D721Med (cell line): ENCODE data around the gene STXBP4.

Source experiments
- DNase-seq: peaks from one replicate; pipeline ENCODE4 v3.0.0; 2011; ENCODE audit warnings: low spot score; ENCODE audit not compliant: insufficient read length
- FAIRE-seq: peaks from 2 replicates; lab custom pipeline; 2011; peaks lifted over from hg19 to GRCh38; lab: Jason Lieb, UNC
- TF ChIP-seq, protein P1 (sequence below): IDR thresholded peaks from 2 replicates; pipeline ENCODE4 v1.5.1; 2012; ENCODE audit warnings: mild to moderate bottlenecking, control low read depth; ENCODE audit not compliant: insufficient read depth; ENCODE audit errors: missing control alignments

The STXBP4 gene

DNA sequence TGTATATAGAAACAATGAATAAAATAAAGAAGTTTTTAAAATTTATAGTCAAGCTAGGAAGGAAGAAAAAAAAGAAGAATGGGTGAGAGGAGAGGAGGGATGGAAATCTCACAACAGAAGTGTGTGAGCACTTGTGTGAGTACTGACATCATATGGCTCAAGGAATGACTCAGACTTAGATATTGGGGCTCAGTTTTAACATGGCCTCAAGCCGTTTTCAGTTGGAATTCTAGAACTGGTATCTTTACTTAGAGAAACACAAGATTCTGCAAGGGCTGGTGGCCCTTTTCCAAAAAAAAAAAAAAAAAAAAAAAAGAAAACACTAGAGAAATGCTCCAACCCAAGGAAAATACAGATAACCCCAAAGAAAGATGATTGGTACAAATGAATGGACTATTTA, 55.1 kb downstream of the STXBP4 start:
- DNase-seq (no peak), FAIRE-seq (no peak)
- TF ChIP-seq, protein P1, sequence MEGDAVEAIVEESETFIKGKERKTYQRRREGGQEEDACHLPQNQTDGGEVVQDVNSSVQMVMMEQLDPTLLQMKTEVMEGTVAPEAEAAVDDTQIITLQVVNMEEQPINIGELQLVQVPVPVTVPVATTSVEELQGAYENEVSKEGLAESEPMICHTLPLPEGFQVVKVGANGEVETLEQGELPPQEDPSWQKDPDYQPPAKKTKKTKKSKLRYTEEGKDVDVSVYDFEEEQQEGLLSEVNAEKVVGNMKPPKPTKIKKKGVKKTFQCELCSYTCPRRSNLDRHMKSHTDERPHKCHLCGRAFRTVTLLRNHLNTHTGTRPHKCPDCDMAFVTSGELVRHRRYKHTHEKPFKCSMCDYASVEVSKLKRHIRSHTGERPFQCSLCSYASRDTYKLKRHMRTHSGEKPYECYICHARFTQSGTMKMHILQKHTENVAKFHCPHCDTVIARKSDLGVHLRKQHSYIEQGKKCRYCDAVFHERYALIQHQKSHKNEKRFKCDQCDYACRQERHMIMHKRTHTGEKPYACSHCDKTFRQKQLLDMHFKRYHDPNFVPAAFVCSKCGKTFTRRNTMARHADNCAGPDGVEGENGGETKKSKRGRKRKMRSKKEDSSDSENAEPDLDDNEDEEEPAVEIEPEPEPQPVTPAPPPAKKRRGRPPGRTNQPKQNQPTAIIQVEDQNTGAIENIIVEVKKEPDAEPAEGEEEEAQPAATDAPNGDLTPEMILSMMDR: no peak

DNA sequence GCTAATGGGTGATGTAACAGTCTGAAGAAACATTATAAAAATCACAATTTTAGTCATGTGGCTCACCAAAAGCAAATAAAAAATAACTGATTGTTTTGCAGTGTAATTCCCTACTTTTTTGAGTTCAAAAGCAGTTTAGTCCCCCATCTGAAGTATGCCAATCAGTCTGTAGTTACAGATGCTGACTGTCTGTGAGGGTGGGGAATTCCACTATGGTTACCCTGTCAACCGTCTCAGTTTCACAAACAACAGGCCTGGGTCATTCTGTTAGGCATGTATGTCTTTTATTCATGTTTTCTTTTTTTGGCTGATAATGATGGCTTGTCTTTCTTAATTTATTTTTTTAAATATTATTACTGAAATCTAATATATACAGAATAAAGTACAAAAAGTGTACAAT, 69.3 kb downstream of the STXBP4 start:
- no peak for DNase-seq
- FAIRE-seq: no peak
- TF ChIP-seq, protein P1: no peak

DNA sequence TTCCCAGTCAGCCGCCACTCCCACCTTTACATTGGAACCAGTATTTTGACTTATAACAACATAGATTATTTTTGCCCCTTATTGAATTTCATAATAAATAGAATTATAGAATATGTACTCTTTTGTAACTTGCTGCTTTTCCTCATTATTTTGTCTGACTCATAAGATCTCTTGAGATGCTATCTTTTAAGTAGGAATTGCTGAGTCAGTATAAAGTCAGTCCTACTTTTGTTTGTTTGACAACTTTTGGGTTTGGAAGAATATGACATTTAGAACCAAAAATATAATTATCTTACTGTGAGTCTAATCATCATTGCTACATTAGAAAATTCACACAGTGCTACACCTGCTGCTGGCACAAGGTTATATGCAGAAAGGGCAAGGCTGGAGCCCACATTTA, 69.7 kb downstream of the STXBP4 start:
- TF ChIP-seq, protein P1: no peak
- DNase-seq: no peak
- FAIRE-seq: no peak

DNA sequence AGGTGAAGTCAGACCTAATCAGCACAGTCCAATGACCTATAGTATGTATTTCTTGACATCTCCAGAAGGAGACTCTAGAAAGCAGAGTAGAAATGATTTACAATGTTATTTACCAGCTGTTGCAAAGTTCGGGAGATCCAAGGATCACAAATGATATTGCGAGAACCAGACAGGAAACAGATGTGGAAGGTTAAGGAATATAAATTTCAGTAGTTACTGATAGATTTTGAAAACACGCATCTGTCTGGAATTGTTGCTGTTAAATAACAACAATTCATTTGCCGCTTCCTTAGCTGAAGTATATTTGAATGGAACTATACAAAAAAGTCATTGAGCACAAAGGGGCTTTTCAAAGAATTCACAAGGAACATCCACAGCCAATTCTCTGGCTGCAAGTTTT, 72.0 kb downstream of the STXBP4 start:
- TF ChIP-seq, protein P1: no peak
- no peak for DNase-seq
- no peak for FAIRE-seq

DNA sequence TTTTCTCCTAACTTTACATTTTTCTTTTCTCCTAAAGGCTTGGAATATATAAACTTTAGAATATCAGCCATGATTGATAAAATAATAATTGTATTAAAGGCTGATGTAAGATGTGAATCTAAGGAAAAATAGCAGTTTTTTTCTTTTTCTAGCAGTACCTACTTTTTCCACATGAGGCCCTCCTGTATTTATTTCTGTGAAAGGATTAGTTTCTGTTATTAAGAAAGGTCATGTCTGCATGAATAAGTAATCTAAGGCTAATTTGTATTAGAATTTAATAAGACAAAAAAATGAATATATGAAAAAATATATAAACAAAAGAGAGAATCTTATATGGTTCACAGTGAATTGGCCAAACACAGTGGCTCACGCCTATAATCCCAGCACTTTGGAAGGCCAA, 85.3 kb downstream of the STXBP4 start:
- TF ChIP-seq, protein P1: peak; percentile 64
- FAIRE-seq: no peak
- no peak for DNase-seq

DNA sequence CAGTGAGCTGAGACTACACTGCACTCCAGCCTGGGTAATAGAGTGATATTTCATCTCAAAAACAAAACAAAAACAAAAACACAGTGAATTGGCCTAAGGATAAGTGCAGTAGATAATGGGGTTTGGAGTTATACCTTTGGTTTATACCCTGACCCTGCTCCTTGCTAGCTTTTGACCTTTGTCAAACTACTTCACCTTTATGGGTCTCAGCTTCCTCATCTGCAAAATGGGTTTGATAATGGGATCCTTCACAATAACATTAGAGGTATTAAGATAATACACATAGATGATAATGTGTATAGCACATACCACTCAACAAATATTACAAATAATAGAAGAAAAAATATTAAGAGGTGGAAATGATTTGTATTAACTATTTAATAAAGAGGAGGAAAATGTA, 85.9 kb downstream of the STXBP4 start:
- FAIRE-seq (no peak), DNase-seq (no peak)
- TF ChIP-seq, protein P1: no peak

DNA sequence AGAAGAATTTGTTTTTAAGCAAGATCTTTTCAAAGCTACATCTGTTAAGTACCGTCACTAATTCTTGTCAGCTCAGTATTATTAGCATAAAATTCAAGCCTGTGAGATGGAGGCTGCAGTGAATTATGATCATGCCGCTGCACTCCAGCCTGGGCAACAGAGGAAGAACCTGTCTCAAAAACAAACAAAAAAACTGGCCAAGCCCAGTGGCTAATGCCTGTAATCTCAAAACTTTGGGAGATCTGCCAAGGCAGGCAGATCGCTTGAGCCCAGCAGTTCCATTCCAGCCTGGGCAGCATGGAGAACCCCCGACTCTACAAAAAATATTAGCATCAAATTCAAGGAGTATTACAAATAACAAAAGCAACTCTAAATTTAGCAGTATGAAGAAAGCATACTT, 88.0 kb downstream of the STXBP4 start:
- TF ChIP-seq, protein P1: no peak
- DNase-seq (no peak), FAIRE-seq (no peak)
